PC-3 (cell line): Measurements from ENCODE around the gene TENM4.

Experiments
- EZH2 ChIP-seq: fragments of 300-600 bp; sonication (generic); IDR thresholded peaks from one replicate; pipeline ENCODE4 v1.6.1; 2017; ENCODE audit warnings: antibody characterized with exemption, mild to moderate bottlenecking, low read length; ENCODE audit not compliant: unreplicated experiment
- EZH2phosphoT487 ChIP-seq: fragments of 300-600 bp; sonication (generic); IDR thresholded peaks from 2 replicates; pipeline ENCODE4 v1.6.1; 2018; ENCODE audit warnings: mild to moderate bottlenecking, antibody characterized with exemption, low read length, borderline replicate concordance
- TF ChIP-seq, protein P1 (sequence below): fragments of 300-600 bp; sonication (generic); conservative IDR thresholded peaks from 2 replicates; pipeline ENCODE4 v1.5.1; 2017; ENCODE audit warnings: antibody characterized with exemption, low read depth, mild to moderate bottlenecking, low read length

DNA sequence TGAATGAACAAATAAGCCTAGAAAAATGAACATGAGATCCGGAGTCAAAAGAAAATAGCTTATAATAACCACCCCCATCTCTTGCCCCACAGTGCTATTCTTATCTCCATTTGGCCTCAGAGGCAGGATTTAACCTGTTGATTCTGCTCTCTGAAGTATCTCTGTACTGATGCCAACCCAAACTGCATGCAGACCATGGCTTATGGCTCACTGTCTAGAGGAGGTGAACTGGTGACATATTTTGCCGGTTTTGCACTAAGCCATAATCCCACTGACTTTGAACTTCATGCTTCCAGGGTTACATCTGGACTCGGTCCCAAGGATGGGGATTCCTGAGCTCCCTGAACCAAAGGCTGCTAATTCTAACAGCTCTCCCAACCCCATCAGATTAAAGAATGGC is 397.1 kb downstream of the TENM4 start:
- TF ChIP-seq, protein P1, sequence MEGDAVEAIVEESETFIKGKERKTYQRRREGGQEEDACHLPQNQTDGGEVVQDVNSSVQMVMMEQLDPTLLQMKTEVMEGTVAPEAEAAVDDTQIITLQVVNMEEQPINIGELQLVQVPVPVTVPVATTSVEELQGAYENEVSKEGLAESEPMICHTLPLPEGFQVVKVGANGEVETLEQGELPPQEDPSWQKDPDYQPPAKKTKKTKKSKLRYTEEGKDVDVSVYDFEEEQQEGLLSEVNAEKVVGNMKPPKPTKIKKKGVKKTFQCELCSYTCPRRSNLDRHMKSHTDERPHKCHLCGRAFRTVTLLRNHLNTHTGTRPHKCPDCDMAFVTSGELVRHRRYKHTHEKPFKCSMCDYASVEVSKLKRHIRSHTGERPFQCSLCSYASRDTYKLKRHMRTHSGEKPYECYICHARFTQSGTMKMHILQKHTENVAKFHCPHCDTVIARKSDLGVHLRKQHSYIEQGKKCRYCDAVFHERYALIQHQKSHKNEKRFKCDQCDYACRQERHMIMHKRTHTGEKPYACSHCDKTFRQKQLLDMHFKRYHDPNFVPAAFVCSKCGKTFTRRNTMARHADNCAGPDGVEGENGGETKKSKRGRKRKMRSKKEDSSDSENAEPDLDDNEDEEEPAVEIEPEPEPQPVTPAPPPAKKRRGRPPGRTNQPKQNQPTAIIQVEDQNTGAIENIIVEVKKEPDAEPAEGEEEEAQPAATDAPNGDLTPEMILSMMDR = no peak
- TF ChIP-seq EZH2 = no peak
- TF ChIP-seq EZH2phosphoT487 = no peak
